ENCODE results near the gene LGALS12.

Gene LGALS12

GRCh38 chr11:63492441-63492840, 13.4 kb upstream of the LGALS12 start:
- FAIRE-seq (no peak), DNase-seq (ENCODE audit: insufficient read length, low spot score) (no peak)
- no peak for TF ChIP-seq CTCF (IDR thresholded peaks at IDR 0.05; ENCODE audit: insufficient read depth, missing control alignments)

DNA sequence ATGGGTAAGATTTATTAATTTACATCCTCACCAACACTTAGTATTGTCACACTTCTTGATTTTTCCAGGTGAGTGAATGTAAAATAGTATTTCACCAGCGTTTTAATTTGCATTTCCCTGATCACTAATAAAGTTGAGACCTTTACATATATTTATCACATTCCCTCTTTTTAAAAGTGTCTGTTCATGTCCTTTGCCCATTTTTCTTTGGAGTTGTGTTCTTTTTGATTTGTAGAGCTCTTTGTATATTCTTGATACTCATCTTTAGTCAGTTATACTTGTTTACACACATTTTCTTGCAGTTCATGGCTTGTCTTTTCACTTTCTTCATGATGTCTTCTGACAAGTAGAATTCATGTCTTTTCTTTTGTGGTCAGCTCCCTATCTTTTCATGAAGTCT, 12.8 kb upstream of the LGALS12 start:
- DNase-seq (ENCODE audit: insufficient read length, low spot score) = no peak
- TF ChIP-seq CTCF (IDR thresholded peaks at IDR 0.05; ENCODE audit: insufficient read depth, missing control alignments) = no peak
- no peak for FAIRE-seq

DNA sequence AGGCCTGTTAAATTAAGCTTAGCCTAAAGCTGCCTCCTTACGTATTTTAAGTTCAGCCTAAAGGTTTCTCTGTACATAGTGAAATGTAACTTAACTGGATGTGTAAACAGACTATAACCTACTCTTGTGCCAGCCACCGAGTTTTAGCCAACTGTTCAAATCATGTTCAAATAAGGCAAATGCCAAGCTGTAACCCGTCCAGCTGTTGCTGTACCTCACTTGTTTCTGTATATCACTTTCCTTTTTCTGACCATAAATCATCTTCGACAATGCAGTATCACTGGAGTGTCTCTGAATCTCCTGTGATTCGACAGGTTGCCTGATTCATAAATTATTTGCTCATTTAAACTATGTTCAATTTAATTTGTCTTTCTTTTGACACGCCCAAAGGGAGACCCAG, 10.9 kb upstream of the LGALS12 start:
- FAIRE-seq = no peak
- no peak for TF ChIP-seq CTCF (IDR thresholded peaks at IDR 0.05; ENCODE audit: insufficient read depth, missing control alignments)
- no peak for DNase-seq (ENCODE audit: insufficient read length, low spot score)

- TF ChIP-seq CTCF (IDR thresholded peaks at IDR 0.05; ENCODE audit: insufficient read depth, missing control alignments) = no peak
- FAIRE-seq (no peak), DNase-seq (ENCODE audit: insufficient read length, low spot score) (no peak)
Observed at GRCh38 chr11:63499874-63500273, 6.0 kb upstream of the LGALS12 start.

DNA sequence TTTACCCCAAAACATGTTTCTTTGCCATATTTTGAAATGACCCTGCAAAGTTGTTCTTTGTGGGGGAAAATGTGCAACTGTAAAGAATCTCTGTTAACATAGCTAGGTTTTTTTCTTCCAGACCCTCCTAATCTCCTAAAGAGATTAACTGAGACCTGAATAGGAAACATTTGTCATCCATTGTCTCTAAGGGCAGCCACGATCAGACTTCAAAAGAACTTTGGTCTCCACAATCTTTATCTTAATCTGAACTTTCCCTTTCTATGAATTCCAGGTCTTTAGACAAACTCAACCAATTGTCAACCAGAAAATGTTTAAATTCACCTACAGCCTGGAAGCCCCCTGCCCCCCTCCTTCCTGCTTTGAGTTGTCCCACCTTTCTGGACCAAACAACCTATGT, 4.6 kb upstream of the LGALS12 start:
- DNase-seq (ENCODE audit: insufficient read length, low spot score) (no peak), FAIRE-seq (no peak)
- TF ChIP-seq CTCF (IDR thresholded peaks at IDR 0.05; ENCODE audit: insufficient read depth, missing control alignments) = no peak

DNA sequence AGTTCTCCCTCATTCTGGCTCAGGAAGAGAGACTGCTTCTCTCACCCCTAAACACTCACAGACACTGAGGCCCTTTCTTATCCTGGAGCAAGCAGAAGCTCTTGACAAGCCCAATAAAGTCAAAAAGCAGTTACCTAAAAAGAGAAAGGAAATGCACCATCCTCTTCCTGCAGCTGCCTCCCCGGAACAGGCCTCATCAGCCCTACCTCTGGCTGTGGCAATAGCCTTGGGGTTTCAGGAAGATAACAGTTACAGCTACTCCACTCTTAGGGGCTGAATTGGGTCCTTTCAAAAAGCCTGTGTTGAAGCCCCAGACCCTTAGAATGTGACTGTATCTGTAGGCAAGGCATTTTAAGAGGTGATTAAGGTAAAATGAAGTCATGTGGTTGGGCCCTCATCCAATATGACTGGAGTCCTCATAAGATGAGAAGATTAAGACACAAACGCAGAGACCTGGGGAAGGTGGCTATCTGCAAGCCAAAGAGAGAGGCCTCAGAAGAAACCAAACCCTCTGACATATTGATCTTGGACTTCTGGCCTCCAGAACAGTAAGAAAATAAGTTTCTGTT, 3.5 kb upstream of the LGALS12 start:
- no peak for FAIRE-seq

More for the DNA sequence above, 3.5 kb upstream of the LGALS12 start:
- DNase-seq (ENCODE audit: insufficient read length, low spot score) = no peak
- TF ChIP-seq CTCF (IDR thresholded peaks at IDR 0.05; ENCODE audit: insufficient read depth, missing control alignments) = no peak

Measured in D721Med (cell line).